Activated CD4-positive, alpha-beta T cell treated with anti-CD3 and anti-CD28 coated beads, Interleukin-2, amount 10 ng/mL, durations not matched to agents 24 days and 14 days (primary cell): Measurements from ENCODE around the gene NRDC. TPM values are rescaled to one million over a fixed set of nuclear protein-coding genes. Genes with fewer than 3 reads are reported as not detected.

ENCODE experiments used
- DNase-seq: peaks from one replicate; pipeline ENCODE4 v3.0.0; 2022
- H3K27ac Mint-ChIP-seq: one replicate; pipeline ENCODE4 v1.8.0; 2022; ENCODE audit warnings: mild to moderate bottlenecking, mixed read lengths
- H3K27me3 Mint-ChIP-seq: one replicate; pipeline ENCODE4 v1.8.0; 2022; ENCODE audit warnings: mixed read lengths
- H3K36me3 Mint-ChIP-seq: one replicate; pipeline ENCODE4 v1.8.0; 2022; ENCODE audit warnings: low read depth, mild to moderate bottlenecking, mixed read lengths
- H3K4me1 Mint-ChIP-seq: one replicate; pipeline ENCODE4 v1.8.0; 2021; ENCODE audit warnings: mixed read lengths
- H3K4me3 Mint-ChIP-seq: one replicate; pipeline ENCODE4 v1.8.0; 2022; ENCODE audit warnings: mild to moderate bottlenecking, moderate library complexity, mixed read lengths
- H3K9me3 Mint-ChIP-seq: one replicate; pipeline ENCODE4 v1.8.0; 2021; ENCODE audit warnings: mixed read lengths
- intact Hi-C: fragments of 100-400 bp; cut with micrococcal nuclease; formaldehyde crosslinking; loops from one replicate; pipeline ENCODE4 v1.15.1; 2023
- total RNA-seq: library from RNA; stranded (reverse); gene quantifications from 2 replicates; pipeline ENCODE4 v1.2.3, GENCODE V29; 2022

The NRDC gene
- total RNA-seq, 1 donor from 2014 or later: 170 TPM

GRCh38 chr1:51794868-51795267 lies 83.7 kb downstream of the NRDC start:
- no peaks in the 10 kb centered on the region for H3K27me3 Mint-ChIP-seq
- intact Hi-C loops: no loop called here
- peaks cover 15% of the 10 kb centered on the region for H3K4me1 Mint-ChIP-seq
- no peak overlapping the region for H3K27ac Mint-ChIP-seq
- no peak overlapping the region for H3K4me3 Mint-ChIP-seq
- no peaks in the 10 kb centered on the region for H3K9me3 Mint-ChIP-seq
- peaks cover 63% of the 10 kb centered on the region for H3K36me3 Mint-ChIP-seq
- DNase-seq: no peak

GRCh38 chr1:51794260-51794659 lies 84.3 kb downstream of the NRDC start:
- Mint-ChIP-seq H3K27me3 (no peaks in the 10 kb centered on the region), H3K36me3 (peaks cover 68% of the 10 kb centered on the region), H3K9me3 (no peaks in the 10 kb centered on the region), H3K4me1 (peaks cover 15% of the 10 kb centered on the region), H3K4me3 (no peak overlapping the region), H3K27ac (no peak overlapping the region)
- intact Hi-C loops: no loop called here
- no peak for DNase-seq

DNA sequence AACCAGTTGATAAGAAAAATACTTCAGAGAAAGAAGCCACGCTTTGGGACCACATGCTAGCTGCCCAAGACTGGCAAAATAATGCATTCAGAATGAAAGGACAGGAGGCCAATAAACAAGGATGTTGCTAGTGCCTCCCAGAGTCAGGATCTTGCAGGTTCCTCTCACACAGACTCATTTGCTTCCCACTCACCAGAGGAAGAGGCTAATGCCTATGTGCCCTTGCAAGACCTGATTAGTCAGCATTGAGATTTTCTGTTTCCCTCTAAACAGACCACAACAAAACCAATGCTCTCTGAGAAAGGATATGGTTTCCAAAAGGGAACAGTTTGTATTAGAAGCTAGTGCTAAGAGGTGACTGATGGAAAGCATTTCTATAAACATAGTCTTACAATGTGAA lies 85.7 kb downstream of the NRDC start:
- no peak overlapping the region for H3K4me3 Mint-ChIP-seq
- DNase-seq: no peak
- no peaks in the 10 kb centered on the region for H3K9me3 Mint-ChIP-seq
- no peaks in the 10 kb centered on the region for H3K27me3 Mint-ChIP-seq
- intact Hi-C loops: no loop called here
- peaks cover 15% of the 10 kb centered on the region for H3K4me1 Mint-ChIP-seq
- H3K27ac Mint-ChIP-seq: peak overlapping the region; percentile 47
- peaks cover 72% of the 10 kb centered on the region for H3K36me3 Mint-ChIP-seq

GRCh38 chr1:51791888-51792287 lies 86.6 kb downstream of the NRDC start:
- no peak for DNase-seq
- intact Hi-C loops: no loop called here
- Mint-ChIP-seq H3K36me3 (peaks cover 76% of the 10 kb centered on the region), H3K4me3 (no peak overlapping the region), H3K27me3 (no peaks in the 10 kb centered on the region), H3K4me1 (peaks cover 15% of the 10 kb centered on the region), H3K27ac (peak overlapping the region; percentile 26), H3K9me3 (no peaks in the 10 kb centered on the region)

DNA sequence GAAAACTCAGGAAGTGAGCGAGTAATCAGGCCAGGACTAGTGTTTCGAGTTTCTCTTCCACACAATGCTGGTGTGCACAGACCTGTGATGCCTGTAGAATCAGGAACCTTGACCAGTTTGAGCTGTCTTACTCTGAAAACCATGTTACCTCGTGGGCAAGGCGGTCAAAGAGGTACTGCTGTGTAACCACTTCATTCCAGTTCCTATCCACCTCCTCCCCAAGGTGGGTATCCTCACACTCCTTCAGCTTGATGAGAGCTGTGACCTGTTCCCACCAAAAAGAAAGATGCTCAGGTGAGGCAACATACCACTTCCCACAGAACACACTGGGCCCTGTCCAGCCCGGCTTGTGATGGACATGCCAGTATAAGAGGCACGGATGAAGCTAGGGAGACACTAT lies 88.1 kb downstream of the NRDC start:
- Mint-ChIP-seq H3K4me1 (peaks cover 15% of the 10 kb centered on the region), H3K36me3 (peaks cover 84% of the 10 kb centered on the region), H3K4me3 (no peak overlapping the region), H3K9me3 (no peaks in the 10 kb centered on the region), H3K27ac (no peak overlapping the region), H3K27me3 (no peaks in the 10 kb centered on the region)
- intact Hi-C loops: no loop called here
- DNase-seq: no peak

GRCh38 chr1:51789342-51789741 lies 89.2 kb downstream of the NRDC start:
- no peaks in the 10 kb centered on the region for H3K27me3 Mint-ChIP-seq
- no peak overlapping the region for H3K4me3 Mint-ChIP-seq
- no peaks in the 10 kb centered on the region for H3K9me3 Mint-ChIP-seq
- intact Hi-C loops: no loop called here
- H3K27ac Mint-ChIP-seq: no peak overlapping the region
- H3K4me1 Mint-ChIP-seq: peaks cover 15% of the 10 kb centered on the region
- H3K36me3 Mint-ChIP-seq: peaks cover 82% of the 10 kb centered on the region
- no peak for DNase-seq

GRCh38 chr1:51788938-51789337 lies 89.6 kb downstream of the NRDC start:
- Mint-ChIP-seq H3K4me1 (peaks cover 13% of the 10 kb centered on the region), H3K4me3 (no peak overlapping the region), H3K9me3 (no peaks in the 10 kb centered on the region), H3K36me3 (peaks cover 85% of the 10 kb centered on the region), H3K27me3 (no peaks in the 10 kb centered on the region), H3K27ac (no peak overlapping the region)
- intact Hi-C loops: no loop called here
- no peak for DNase-seq

DNA sequence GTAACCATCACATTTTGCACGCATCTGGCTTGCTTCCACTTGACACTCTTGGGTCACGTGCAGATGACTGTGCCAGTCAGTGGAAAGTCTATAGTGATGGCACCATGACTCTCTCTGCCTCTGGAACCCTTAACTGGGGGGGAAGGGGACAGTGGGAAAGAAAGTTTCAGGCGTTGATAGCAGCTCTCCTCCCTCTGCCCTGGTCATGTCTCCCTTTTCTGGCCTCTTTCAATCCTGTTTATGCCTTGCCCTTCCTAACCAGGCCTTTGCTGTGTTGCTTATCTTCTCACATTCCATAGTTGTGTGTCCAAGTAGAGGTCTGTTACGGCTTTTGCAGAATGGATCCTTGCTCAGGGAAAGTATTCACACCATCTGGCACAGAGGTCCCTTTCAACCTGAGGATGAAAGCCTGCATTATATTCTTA lies 93.5 kb downstream of the NRDC start:
- Mint-ChIP-seq H3K4me3 (no peak overlapping the region), H3K27me3 (no peaks in the 10 kb centered on the region), H3K36me3 (peaks cover 58% of the 10 kb centered on the region), H3K4me1 (no peaks in the 10 kb centered on the region), H3K27ac (no peak overlapping the region), H3K9me3 (no peaks in the 10 kb centered on the region)
- intact Hi-C loops: no loop called here
- DNase-seq: no peak

GRCh38 chr1:51780927-51781326 lies 97.6 kb downstream of the NRDC start:
- no peak overlapping the region for H3K27ac Mint-ChIP-seq
- DNase-seq: no peak
- H3K36me3 Mint-ChIP-seq: peaks cover 44% of the 10 kb centered on the region
- H3K9me3 Mint-ChIP-seq: no peaks in the 10 kb centered on the region
- intact Hi-C loops: no loop called here
- H3K4me3 Mint-ChIP-seq: no peak overlapping the region
- no peaks in the 10 kb centered on the region for H3K27me3 Mint-ChIP-seq
- peaks cover 9% of the 10 kb centered on the region for H3K4me1 Mint-ChIP-seq

GRCh38 chr1:51776408-51776807 lies 102.1 kb downstream of the NRDC start:
- intact Hi-C loops: no loop called here
- Mint-ChIP-seq H3K27ac (peak overlapping the region; percentile 41), H3K27me3 (no peaks in the 10 kb centered on the region), H3K36me3 (peaks cover 47% of the 10 kb centered on the region), H3K9me3 (no peaks in the 10 kb centered on the region), H3K4me3 (no peak overlapping the region), H3K4me1 (peaks cover 18% of the 10 kb centered on the region)
- DNase-seq: no peak

DNA sequence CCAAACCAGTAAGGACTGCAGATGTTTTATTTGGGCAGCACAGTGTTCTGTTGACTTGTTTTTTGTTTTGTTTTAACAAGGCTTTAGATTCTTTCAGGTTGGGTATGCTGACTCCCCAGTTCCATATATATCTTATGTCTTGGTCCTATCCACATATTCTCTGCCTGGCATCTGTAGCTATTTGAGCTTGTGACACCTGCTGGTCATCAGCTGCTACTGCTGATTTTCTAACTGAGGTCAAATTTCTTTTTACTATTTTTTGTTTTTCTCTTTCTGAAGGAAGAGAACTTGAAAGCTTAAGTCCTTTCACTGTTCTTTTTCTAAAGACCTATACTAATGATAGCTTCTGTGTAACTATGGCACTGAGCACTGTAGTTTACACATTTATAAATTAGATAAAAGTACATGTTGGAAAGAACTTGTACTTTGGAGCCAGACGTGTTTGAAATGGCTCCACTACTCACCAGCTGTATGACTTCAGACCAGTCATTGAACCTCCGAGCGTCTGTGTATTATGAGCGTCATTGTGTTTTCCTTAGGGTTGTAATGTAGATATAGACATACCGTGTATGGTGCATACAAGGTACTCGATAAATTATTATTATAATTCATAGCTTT lies 109.4 kb downstream of the NRDC start:
- Mint-ChIP-seq H3K9me3 (no peaks in the 10 kb centered on the region), H3K27me3 (no peaks in the 10 kb centered on the region), H3K27ac (no peak overlapping the region), H3K4me1 (peaks cover 11% of the 10 kb centered on the region), H3K4me3 (no peak overlapping the region), H3K36me3 (peaks cover 35% of the 10 kb centered on the region)
- intact Hi-C loops: loop anchor here (1.0 to 10.0 kb wide), 2 partner anchors 142 to 324 kb away; no protein-coding TSS in a partner anchor
- peak; percentile 72 for DNase-seq

- DNase-seq: no peak
- no peak overlapping the region for H3K4me3 Mint-ChIP-seq
- H3K27me3 Mint-ChIP-seq: no peaks in the 10 kb centered on the region
- H3K4me1 Mint-ChIP-seq: peaks cover 8% of the 10 kb centered on the region
- peaks cover 13% of the 10 kb centered on the region for H3K36me3 Mint-ChIP-seq
- intact Hi-C loops: loop anchor here (10.0 kb wide), 1 partner anchor 317 kb away; no protein-coding TSS in a partner anchor
- H3K27ac Mint-ChIP-seq: no peak overlapping the region
- H3K9me3 Mint-ChIP-seq: no peaks in the 10 kb centered on the region
Observed at GRCh38 chr1:51761351-51761750, 117.2 kb downstream of the NRDC start.

DNA sequence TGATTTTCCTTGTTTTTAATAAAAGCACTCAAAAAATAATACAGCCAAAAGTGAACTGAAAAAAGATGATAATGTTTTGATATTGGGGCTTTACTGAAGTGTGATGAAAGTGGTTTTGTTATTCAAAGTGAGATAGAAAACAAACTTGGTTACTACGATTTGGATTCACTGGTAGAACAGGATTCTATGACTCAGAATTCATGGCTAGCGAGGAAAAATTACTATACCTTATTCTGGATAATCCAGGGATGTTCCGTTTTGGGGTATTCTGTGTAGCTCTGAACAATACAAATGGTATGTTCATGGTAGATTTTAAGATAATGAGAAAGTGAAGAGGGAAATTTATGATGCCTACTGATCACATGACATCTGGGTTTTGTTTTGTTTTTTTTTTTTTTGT lies 117.7 kb downstream of the NRDC start:
- Mint-ChIP-seq H3K27ac (no peak overlapping the region), H3K27me3 (no peaks in the 10 kb centered on the region), H3K4me1 (peaks cover 8% of the 10 kb centered on the region), H3K36me3 (peaks cover 12% of the 10 kb centered on the region), H3K9me3 (no peaks in the 10 kb centered on the region), H3K4me3 (no peak overlapping the region)
- DNase-seq: no peak
- intact Hi-C loops: loop anchor here (10.0 kb wide), 1 partner anchor 316 kb away; no protein-coding TSS in a partner anchor

DNA sequence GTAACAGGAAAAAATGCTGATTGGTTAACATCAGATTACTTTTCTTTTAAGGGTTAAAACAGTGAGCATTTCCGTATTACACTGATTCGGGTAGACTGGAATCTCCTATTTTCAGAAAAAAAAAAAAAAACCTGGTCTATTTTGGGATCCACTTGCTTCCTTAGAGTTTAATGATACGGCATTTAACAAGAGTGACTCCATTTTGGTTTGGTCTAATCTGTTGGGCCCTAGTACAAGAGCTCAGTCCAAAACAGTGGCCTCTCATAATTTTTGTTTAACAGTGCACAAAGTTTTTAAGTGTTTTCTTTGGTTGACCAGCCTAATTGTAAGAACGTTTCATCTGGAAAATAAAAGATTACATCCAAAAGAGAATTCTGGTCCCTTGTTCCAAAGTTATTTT lies 120.2 kb downstream of the NRDC start:
- H3K4me3 Mint-ChIP-seq: no peak overlapping the region
- H3K27me3 Mint-ChIP-seq: no peaks in the 10 kb centered on the region
- intact Hi-C loops: no loop called here
- H3K27ac Mint-ChIP-seq: no peak overlapping the region
- H3K36me3 Mint-ChIP-seq: peaks cover 24% of the 10 kb centered on the region
- no peaks in the 10 kb centered on the region for H3K9me3 Mint-ChIP-seq
- no peak for DNase-seq
- H3K4me1 Mint-ChIP-seq: peaks cover 8% of the 10 kb centered on the region

DNA sequence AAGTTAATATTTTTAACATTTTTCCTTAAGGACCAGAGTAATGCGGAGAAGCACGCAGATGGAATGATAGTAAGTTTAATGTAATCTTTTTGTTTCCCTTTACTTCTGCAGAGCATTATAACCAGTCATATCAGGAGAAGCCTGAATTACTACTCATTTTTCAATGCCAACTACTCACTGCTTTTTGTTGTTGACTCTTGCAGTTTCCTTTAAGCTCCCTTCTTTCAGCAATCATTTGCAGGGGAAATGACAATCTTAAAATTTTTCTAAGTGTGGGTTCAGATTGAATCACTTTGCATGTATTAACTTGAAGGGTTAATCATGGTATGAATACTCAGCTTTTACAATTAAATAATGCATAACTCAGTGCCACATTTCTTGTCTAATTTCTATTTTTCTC lies 122.2 kb downstream of the NRDC start:
- Mint-ChIP-seq H3K4me1 (peaks cover 5% of the 10 kb centered on the region), H3K36me3 (peaks cover 29% of the 10 kb centered on the region)

More for the DNA sequence above, 122.2 kb downstream of the NRDC start:
- H3K9me3 Mint-ChIP-seq: no peaks in the 10 kb centered on the region
- DNase-seq: no peak
- no peak overlapping the region for H3K4me3 Mint-ChIP-seq
- intact Hi-C loops: no loop called here
- no peak overlapping the region for H3K27ac Mint-ChIP-seq
- H3K27me3 Mint-ChIP-seq: no peaks in the 10 kb centered on the region
